CMK (cell line): ENCODE results near the gene NEU1.

Experiments used
- DNase-seq: peaks from one replicate; pipeline ENCODE4 v3.0.0-alpha.2; 2010; ENCODE audit warnings: low read depth

Gene NEU1

DNA sequence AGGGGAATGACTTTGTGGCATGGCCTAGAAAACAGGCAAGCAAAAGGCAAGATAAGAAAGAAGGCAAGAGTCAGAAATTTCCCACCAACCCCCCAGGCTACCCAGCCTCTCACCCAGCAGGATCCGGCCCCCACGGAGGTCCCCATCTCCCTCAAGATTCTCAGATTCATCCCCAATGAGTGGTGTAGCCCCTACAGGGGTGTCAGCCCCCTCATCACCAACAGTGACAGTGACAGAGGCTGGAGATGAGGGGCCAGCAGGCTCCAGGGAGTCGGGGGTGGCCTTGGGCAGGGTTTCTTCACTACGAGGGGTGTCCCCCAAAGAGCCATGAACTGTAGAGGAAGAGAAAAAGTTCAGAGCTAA lies 33.9 kb upstream of the NEU1 start:
- no peak for DNase-seq

GRCh38 chr6:31892821-31893220 lies 30.2 kb upstream of the NEU1 start:
- DNase-seq: no peak

DNA sequence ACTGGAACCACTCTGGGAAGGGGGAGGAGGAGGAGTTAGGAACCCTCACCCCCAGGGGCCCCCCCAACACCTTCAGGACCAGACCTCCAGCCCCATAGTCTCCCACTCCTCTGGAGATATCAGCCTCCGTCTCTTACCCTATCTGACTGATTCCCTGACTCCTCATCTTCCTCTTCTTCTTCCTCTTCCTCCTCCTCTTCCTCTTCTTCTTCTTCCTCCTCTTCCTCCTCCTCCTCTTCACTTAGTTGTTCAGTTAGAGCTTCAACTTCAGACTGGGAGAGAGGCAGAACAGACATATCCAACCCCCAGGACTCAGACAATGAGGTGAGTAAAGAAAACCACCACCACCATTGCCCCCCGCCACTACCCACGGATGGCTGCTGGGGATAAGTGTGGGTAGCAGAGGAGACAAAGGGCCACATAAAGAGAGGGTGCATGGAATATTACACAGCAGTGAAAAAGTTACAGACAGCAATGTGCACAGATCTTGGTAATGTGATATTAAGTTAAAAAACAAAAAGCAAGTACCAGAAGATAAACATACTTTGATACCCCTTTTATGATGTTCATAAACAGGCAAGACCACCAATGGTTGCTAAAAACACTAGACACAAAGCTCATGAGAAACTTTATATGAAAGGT lies 26.8 kb upstream of the NEU1 start:
- DNase-seq: no peak

DNA sequence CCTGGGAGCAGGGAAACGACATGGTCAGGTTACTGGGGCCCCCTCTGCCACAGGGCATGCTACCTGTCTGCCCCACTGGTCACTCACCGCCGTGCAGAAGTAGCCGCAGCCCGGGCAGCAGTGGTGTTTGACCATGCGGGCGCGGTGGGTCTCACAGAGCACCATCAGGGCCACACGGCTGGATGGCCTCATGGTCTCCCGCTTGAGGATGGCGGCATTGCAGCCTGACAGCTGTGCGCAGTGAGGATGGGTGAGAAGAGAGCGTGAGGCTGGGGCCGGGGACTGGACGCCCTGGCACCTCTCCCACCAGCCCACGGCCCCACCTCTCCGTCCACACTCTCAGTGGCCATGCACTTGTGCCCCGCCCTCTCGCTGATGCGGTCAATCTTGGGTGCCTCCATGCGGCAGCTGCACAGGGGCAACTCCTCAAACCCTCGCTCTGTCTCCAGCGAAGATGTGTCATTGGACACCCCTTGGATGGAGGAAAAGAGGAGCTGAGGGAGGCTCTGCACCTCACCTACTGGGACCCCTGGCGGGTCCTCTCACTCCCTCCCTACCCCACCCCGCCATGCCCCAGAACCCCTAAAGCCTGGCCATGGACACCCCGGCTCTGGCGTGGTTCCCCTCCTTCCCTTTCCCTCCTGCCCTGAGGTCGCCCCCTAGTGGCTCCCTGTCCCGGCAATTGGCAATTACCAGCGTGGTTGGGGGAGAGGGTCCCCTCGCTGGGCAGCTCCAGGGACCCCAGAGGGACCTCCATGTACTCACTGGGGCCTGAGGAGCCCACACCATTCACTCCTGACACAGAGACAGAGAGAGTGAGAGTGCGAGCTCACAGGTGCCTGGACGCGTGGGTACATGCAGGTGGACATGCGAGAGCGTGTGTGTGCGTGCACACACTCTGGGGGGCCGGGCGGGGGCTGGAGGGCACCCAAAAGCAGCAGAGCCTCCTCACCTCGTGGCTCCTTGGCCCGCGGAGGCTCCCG lies 25.9 kb upstream of the NEU1 start:
- DNase-seq: no peak

- no peak for DNase-seq
Measured at GRCh38 chr6:31887173-31888007, 24.8 kb upstream of the NEU1 start.

GRCh38 chr6:31886541-31886991 lies 23.9 kb upstream of the NEU1 start:
- DNase-seq: no peak

DNA sequence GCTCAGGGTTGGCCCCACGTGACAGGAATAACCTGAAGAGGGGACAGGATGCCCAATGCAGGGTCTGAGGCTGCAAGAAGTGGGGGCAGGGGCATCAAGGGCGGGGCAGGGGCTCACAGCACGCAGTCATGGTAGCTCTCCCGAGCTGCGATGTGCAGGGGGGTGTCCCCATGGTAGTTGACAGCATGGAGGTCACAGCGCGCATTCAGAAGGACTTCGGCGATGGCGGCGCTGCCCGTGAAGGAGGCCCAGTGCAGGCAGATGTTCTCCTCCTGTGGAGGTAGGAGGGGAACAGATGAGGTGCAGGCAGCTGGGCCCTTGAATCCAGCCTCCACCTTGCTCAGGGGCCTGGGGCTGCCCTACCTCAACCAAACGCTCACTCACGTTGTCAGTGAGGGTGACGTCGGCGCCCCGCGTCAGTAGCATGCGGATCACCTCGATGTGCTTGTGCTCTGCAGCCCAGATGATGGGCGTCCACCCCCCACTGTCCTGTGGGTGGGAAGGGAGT lies 22.0 kb upstream of the NEU1 start:
- no peak for DNase-seq

- no peak for DNase-seq
Measured at GRCh38 chr6:31883676-31884075, 21.1 kb upstream of the NEU1 start.

GRCh38 chr6:31882344-31882743 lies 19.7 kb upstream of the NEU1 start:
- no peak for DNase-seq

GRCh38 chr6:31881136-31881859 lies 18.7 kb upstream of the NEU1 start:
- DNase-seq: no peak

GRCh38 chr6:31880616-31881015 lies 18.0 kb upstream of the NEU1 start:
- no peak for DNase-seq

GRCh38 chr6:31879901-31880300 lies 17.3 kb upstream of the NEU1 start:
- DNase-seq: no peak

GRCh38 chr6:31879143-31879542 lies 16.5 kb upstream of the NEU1 start:
- DNase-seq: no peak

DNA sequence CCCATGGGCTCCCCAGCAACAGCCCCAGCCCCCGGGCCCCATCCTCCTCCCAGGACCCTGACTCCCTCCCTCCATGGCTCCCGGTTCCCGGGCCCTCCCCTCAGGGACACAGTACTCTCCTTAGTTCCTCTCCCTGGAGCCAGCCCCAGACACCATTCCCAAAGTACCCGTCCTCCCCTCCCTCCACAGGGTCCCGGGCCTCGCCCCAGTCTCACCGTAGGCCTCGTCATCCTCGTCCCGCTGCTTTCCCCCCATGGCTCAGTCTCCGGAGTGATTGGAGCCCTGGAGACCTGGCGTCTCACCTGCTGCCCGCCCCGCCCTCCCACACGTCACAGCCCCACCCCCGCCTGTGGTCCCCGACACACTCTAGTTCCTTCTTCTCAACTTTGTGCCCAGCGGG lies 16.1 kb upstream of the NEU1 start, which contains the start of gene SLC44A4:
TSS of gene SLC44A4 (minus strand) at position 272 of the 400 bp plus-strand sequence. CDS start at position 255, 17 bp downstream.
- DNase-seq: no peak

DNA sequence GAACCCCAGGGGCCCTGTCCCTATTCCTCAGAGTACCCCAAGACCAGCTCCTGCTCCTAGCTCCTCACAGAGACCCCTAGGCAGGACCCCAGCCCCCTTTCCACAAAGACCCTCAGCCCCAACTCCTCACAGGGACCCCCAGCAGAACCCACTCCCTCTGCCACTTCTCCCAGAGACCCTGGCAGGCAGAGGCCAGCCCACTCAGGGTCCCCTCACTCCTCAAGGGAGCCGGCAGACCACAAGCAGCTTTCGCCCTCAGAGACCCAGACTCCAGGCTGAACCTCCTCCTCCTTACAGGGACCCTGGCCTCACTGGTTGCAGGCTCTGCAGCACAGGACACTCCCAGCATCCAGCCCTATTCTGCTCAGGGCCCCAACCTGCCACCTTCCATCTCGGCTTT lies 15.6 kb upstream of the NEU1 start:
- no peak for DNase-seq

DNA sequence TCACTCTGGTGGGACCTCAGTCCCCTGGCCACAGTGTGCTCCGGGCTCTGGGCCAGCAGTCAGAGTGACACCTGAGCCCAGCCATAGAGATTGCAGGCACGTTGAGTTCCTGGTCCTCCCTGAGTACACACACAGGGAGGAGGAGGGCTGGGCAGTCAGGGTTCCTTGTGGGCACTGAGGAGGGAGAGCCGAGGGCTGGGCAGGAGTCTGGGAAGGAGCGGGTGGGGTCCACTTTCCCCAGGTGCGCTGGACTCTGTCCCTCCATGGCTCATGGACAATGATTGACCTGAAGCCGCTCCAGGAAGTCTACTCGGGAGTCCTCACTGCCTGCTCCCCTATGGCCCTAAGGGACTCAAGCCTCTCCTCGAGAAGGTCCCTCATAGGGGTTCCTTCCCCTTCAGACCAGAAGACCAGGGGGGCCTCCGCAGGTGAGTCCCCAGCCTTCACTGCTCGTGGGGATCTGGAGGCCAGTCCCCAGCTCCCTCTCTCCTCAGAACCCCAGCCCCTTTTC lies 15.1 kb upstream of the NEU1 start:
- no peak for DNase-seq

DNA sequence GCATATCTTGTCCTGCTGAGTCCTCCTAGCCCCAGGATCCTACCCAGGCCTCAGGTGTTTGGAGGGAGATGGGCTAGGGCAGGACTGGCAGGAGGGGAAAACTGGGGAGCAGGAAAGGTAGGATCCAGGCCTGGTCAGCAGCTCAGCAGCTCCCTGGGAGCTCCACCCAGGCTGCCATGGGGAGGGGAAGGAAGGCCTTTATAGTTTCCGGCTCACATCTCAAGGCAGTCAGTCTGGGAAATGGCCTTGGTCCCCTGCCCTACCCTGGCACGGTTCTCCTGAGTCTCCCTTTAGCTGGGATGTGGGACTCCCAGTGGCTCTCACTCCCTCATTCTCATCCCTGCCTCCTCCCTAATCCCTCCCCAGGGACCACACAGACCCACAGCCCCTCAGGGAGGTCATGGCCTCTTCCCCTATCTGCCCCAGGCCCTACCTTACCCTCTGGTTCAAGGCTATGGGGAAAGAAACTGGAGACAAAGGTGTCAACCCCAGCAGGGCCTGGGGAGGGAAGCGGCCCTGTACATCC lies 14.6 kb upstream of the NEU1 start:
- DNase-seq: no peak

DNA sequence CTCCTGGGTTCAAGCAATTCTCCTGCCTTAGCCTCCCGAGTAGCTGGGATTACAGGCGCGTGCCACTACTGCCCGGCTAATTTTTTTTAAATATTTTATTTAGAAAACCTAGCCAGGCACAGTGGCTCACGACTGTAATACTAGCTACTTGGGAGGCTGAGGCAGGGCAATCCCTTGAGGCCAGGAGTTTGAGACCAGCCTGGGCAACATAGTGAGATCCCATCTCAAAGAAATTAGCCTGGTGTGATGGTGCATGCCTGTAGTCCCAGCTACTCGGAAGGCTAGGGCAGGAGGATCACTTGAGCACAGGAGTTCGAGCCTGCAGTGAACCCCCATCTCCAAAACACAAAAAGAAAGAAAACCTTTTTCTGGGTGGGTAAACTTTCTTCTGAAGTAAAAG lies 13.7 kb upstream of the NEU1 start:
- no peak for DNase-seq

DNA sequence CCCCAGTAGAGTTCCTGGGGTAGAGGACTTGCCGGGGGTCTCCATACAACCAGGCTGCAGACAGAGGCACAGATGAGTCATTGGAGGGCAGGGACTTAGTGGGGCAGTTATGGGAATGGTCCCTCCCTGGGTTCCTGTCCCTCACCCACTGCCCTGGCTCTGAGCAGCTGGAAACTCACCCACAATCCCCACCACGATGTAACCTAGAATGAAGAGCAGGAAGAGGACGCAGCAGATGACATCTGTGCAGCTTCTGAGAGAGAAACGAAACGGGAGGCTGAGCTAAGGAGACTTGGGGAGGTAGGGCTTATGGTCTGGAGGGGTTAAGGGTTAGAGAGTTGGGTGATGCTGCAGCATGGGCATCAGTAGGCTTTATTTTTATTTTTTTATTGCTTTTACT lies 13.3 kb upstream of the NEU1 start:
- DNase-seq: no peak

DNA sequence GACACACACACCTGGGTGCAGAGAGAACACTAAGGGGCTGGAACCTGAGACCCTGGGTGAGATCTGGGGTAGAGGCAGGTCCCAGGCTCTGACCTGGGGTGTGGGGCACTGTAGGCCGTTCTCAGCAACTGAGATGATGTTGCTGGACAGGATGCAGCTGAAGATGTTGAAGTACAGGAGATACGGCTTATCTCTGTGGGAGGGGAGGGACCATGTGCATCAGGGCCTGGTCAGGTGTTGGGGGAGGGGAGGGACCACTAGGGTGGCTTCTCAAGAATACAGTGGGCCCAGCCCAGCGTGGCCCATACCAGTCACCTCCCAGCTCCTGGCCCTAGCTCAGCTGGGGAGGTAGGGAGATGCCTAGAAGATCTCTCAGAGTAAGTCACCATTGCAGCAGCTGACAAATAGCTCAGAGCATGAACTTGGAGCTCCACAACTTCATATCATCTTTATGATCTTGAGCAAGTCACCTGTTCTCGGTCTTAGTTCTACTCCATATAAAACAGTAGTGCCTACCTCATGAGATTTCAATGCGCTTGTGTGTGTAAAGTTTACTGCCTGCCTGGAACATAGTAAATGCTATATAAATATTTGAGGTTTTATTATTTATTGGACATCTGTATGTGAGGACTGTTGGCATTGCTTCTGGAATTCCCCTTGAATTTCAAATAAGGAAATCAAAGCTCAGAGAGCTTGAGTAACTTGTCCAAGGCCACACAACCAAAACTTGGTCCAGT lies 12.4 kb upstream of the NEU1 start:
- DNase-seq: no peak
